GM18858 (cell line): Measurements from ENCODE around the gene CHMP5.

Experiments
- ATAC-seq: cut with Tn5 transposase; IDR thresholded peaks from one replicate; pipeline ENCODE4 v1.9.1; 2021; ENCODE audit not compliant: unreplicated experiment

The CHMP5 gene

DNA sequence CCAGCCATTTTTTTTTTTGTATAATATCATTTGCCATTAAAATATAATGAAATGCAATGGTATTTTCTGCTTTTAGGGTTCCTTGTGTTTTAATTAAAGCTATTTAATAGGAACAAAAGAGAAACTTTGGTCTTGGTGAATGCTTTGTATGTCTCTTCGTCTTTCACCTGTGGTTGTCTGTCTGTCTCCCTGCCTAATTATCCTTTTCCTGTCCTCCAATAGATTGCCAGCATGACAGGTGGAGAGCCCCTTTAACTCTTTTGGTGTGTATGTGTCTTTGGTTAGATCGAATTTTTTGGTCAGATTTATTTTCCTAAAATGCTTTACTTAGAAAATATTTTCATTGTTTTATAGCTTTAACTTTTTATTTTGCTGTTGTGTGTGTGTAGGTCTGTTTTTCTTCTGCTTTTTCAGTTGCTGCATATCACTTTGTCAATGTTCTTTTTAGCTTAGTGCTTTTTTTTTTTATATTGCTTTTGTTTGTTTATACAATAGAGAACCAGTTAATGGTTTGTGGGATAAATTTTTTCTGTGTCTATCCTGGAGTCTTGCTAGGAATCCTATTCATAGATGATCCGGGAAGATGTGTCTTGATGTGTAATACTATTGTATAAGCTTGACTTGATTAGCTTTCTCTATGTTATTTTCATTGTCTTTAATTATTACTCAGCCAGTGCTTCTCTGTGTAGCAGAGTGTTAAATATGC is 8.6 kb downstream of the CHMP5 start:
- ATAC-seq, result no peak

DNA sequence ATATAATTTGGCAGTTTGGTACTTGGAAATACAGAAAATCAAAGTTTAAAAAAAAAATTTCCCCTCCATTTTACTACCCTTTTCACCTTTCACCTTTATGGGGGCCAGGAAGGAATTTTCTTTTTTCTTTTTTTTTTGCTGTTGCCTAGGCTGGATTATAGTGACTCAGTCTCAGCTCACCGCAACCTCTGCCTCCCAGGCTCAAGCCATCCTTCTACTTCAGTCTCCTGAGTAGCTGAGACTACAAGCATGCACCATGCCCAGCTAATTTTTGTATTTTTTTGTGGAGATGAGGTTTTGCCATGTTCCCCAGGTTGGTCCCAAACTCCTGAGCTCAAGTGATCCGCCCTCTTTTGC is 9.1 kb downstream of the CHMP5 start:
- ATAC-seq, result no peak

DNA sequence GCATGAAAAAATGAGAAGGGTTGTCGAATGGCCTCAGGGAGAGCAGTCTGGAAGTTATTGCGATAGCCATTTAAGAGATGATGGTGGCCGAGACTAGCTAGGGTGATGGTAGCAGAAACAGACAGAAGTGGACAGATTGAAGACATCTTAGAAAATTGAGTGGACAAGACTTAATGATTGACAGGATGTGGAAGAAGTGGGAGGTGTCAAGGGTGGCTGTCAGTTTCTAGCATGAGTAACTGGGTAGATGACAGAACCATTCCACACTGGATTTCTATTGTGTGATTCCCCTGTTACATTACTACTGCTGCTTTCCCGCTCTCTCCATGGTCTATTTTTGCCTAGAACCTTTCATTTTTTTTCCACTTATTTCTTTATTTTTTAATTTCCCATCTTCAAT is 12.6 kb downstream of the CHMP5 start:
- ATAC-seq, result no peak

DNA sequence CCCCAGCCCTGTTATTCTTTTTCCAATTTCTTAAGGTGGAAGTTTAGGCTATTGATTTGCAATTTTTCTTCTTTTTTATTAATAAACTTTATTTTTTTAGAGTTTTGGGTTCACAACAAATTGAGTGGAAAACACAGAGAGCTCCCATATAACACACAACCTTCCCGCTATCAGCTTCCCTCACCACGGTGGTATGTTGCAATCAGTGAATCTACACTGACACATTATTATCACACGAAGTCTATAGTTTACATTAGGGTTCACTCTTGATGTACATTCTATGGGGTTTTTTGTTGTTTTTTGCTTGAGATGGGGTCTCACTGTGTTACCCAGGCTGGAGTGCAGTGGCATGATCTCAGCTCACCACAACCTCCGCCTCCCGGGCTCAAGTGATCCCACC is 20.7 kb downstream of the CHMP5 start:
- no peak for ATAC-seq

DNA sequence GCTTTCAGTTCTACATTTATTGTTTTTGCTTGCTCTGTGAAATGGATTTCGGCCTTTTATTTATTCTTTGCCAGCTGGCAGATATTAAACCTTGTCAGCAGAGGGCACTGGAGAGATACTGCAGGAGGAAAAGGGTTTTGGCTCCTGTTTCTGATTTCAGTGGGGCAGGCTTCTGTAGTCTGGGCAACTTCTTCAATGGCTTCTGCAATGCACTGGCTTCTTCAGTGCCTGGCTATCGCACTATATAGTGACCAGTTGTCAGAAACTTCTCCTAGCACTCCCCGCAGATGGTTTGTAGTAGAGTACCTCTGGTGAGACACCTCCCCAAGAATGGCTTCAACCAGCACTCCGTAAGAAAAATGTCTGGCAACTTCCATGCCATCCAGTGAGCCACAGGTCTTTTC is 22.2 kb downstream of the CHMP5 start:
- no peak for ATAC-seq

DNA sequence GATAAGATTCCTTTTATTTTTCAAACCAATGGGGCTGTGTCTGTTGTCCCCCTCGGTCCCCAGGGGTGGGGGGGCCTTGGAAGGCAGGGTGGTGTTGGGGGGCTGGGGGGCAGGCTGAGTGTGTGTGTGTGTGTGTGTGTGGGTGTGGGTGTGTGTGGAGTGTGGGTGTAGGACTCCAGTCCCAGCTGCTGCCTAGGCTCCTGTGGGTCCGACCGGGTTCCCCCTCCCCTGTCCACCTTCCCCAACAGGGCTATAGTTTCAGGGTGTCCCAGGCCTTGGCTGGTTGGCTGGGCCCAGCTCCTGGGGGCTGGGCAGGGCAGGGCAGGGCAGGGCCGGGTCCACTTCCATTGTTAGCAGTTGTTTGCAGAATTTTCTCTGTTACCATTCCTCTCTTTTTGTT is 23.4 kb downstream of the CHMP5 start:
- ATAC-seq, result no peak

DNA sequence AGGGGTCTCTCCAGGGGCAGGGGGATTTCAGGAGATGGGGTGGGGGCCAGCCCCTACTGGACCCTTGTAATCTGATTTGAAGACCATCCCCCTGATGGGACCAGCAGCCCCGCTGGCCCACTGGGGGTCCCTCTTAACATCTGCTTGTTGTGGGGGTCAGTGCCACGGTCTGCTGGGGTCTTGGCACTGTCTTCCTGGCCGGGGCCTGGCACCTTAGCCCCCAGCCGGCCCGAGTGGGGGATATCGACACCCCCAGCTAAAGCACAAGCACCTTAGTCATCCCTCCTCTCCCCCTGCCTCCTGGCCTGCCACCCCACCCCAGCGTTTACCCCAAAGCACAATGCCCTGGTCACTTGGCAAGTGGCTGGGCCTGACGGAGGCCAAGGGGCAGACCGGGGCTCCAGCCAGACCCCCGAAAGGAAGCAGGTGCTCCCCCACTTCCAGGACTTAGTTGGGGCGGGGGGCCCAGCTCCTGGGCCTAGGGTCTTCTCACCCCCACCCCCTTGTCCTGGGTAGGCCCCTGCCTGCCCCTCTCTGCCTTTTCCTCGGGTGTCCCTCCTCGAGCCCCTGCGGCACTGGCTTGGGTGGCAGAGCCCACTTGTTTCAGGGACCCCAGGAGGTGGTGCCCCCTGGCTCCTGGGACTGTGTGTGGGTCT is 24.1 kb downstream of the CHMP5 start:
- no peak for ATAC-seq

DNA sequence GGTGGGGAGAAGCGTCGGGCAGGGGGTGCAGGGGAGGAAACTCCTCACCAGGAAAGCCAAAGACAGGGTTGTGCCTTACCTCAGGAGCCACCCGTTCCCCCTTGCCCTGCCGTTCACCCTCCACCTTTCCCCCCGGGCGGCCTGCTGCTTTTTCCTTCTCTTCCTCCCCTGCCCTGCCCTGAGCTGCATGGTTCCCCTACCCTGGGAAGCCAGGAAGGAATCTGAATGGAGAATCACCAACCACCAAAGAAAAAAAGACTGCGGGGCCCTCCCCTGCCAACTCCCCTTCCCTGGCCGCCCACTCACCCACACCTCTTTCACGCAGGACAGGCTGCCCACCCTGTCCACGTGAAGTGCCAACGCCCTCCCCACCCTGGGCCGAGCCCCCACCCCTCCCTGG is 24.6 kb downstream of the CHMP5 start:
- ATAC-seq, result no peak

DNA sequence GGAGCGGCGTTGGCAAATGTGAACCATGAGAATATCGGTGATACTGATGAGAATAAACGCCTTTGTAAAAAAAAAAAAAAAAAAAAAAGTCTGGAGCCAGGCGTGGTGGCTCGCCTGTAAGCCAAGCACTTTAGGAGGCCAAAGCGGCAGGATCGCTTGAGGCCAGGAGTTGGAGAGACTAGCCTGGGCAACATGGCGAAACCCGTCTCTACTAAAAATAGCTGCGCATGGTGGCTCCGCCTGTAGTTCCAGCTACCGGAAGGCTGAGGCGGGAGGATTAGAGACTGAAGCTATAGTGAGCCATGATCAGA is 25.0 kb downstream of the CHMP5 start:
- no peak for ATAC-seq

DNA sequence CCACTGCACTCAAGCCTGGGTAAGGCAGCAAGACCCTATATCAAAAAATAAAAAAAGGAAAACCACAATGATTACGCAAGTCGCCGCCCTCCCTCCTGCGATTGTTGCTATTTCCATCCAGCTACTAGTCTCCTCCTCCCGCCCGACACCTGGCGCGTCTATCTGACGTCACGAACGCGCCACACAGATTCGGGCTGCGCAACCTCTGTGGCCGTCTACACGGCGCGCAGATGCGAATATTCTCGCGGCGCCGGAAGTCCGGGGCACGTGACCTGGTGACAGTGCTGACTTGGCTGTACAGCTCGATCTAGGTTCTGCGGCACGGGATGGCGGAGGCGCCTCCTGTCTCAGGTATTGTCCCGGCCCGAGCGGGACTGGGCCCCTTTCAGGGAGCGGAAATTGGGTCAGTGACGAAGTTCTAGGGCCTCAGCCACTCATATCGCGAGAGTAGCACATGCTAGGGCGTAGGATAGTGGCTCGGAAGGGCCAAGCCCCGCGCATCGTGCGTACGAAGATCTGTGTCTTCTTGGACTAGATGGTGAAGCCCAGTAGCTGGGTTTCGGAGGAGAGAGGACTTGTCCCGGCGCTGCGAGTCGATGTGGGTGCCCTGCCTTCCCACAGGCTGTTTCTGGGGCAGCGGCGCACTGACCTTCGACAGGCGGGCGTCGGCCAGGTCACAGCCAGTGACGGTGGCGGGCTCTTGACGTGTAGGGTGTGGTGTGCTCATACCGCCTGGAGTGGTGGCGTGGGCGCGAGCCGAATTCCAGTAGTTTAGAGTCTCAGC is 25.6 kb downstream of the CHMP5 start, which contains the start of gene NFX1:
NFX1 (plus strand) TSS at position 270 of the 784 bp plus-strand sequence; CDS start at position 327, 57 bp downstream.
- ATAC-seq, result peak; percentile 77

DNA sequence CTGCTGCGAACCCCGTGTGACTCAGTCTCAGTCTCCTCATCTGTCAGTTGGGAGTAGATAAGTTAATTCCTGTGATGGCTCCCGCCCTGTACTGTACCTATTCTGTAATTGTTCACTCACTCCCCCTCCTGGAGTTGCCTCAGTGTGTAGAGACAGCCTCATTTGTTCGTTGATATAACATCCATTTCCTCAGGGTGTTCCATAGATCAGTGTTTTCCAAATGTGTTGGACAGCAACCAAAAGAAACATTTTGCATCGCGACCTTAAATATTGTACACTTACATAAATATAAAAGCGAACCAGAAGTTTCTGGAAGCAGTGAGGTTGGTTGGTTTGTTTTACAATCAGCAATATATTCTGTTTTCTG is 26.2 kb downstream of the CHMP5 start:
- no peak for ATAC-seq

DNA sequence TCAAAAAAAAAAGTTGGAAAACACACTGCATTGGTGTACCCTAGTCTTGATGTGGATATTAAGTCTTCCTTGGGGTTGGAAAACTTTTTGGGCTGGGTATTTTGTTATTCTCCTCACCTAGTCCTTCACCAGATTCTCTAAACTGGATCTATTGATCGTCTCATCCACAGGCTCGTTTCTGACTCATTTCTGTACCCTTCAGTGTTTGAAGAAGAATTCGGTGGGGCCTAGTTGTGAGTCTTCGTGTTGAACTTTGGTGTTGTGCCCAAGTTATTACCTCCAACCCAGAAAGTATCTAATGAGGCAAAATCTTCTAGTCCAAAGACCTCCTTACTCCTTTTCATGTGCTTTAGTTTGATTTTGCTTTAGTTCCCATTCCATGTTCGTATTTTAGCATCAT is 27.1 kb downstream of the CHMP5 start:
- no peak for ATAC-seq

DNA sequence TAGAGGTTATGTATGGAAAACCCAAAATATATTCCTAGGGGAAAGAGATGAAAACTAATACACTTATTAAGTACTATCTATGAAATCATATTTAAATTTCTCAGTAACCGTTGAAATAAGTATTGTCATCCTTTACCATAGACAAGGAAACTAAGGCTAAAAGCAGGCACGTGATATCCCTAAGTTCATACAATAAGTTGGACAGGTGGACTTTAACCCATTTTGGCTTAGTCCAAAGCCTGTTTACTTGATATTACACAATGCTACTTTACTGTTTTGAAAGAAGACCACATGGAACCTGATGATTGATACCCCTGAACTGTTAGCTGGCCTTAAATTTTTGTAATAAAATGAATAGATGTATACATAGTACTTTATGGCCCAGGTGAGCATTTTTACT is 28.9 kb downstream of the CHMP5 start:
- no peak for ATAC-seq

DNA sequence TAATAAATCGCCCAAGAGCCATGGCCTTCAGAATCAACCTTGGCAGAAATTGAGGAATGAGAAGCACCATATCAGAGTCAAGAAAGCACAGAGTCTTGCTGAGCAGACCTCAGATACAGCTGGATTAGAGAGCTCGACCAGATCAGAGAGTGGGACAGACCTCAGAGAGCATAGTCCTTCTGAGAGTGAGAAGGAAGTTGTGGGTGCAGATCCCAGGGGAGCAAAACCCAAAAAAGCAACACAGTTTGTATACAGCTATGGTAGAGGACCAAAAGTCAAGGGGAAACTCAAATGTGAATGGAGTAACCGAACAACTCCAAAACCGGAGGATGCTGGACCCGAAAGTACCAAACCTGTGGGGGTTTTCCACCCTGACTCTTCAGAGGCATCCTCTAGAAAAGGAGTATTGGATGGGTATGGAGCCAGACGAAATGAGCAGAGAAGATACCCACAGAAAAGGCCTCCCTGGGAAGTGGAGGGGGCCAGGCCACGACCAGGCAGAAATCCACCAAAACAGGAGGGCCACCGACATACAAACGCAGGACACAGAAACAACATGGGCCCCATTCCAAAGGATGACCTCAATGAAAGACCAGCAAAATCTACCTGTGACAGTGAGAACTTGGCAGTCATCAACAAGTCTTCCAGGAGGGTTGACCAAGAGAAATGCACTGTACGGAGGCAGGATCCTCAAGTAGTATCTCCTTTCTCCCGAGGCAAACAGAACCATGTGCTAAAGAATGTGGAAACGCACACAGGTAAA is 30.0 kb downstream of the CHMP5 start:
- ATAC-seq, result no peak

DNA sequence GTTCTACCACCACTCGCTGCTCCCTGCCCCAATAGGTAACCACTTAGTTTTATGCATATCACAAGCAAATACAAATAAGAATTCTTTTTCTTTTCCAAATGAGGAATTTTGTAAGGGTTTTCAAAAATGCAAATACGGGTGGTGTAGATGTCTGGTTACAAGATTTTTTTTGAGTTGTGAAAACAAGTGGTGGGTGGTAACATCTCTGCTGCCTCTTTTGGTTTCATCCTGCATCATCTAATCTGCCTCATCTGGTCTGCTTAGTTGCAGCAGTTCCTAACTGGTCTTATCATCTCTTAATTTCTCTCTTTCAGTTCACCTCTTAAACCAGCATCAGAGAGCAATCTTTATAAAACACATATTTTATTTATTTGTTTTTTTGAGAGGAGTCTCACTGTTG is 30.7 kb downstream of the CHMP5 start:
- peak; percentile 42 for ATAC-seq

DNA sequence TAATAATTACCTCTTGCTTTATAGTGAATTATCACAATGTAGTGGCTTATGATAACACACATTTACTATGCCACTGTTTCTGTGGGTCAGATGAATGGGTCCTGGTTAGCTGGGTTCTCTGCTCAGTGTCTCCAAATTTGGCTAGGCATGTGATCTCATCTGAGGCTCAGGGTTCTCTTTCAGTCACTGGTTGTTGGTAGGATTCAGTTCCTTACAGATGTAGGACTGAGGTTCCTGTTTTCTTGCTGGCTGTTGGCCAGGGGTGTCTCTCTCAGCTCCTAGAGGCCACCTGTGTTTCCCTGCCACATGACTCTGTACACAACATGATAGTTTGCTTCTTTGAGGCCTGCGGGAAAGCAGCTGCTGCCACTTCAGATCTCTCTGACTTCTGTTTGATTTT is 32.6 kb downstream of the CHMP5 start:
- peak; percentile 93 for ATAC-seq

DNA sequence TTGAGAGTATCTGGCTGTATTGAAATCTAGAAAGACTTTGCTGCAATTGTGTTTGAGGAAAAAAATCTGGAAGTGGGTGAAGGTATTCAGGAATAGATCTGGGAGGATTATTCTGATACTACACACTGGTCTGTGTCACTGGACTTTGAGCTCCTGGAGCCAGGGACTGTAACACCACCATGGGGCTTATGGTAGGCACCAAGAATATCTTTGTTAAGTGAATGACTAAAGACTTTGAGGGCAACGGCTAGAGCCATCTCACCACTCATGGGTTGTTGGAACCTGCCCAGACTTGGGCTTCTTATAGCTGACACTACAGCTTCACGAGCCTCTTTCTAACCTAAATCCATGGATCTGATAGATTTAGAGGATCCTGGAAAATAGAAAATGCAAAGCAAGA is 35.7 kb downstream of the CHMP5 start:
- ATAC-seq, result no peak

DNA sequence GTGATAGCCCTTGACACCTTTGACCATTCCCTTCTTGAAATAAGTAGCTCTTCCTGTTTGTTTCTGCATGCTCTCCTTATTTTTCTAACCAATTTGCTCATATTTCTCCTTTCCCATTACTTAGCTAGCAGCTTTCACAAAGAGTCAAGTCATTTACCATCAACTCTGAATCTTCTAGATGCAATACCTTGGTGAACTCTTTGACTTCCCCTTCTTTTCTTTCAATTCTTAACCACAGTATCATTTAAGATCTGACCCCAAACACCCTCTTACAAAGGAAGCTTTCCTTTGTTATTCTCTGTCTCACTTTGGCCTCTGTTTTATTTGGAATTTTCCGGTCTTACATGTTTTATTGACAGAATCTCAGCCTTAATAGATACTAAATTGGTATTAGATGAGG is 39.5 kb downstream of the CHMP5 start:
- no peak for ATAC-seq

DNA sequence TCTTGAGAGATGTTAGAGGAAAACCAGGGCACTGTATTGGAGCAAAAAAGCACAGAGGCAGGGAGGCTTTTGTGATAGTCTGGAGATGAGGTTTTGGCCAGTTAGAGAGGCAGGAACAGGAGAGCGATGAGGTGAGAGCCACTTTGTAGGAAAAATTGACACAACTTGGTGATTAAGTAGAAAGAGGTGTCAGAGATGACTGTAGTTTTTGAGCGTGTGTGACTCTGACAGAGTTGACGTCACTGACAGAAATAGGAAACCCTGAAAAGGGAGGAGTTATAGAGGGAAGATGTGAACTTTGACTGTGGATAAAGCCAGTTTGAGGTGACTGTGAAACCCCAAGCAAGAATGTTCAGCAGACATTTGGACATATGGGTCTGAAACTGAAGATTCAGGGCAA is 41.2 kb downstream of the CHMP5 start:
- ATAC-seq, result no peak

DNA sequence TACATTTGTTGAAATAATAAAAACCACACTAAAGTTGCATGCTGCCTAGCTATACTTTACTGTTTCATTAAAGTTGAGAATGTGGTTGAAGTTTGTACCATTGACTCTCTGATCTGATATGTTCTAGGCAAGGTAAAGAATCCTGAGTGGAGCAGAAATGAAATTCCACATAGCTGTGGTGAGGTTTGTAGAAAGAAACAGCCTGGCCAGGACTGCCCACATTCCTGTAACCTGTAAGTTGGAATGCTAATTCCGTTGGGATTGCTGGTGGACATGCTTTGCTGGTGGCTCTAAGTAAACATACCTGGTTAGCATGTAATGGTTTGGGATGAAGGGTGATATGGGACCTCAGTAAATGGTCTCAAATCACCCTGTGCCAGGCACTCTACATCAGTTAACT is 42.2 kb downstream of the CHMP5 start:
- no peak for ATAC-seq

DNA sequence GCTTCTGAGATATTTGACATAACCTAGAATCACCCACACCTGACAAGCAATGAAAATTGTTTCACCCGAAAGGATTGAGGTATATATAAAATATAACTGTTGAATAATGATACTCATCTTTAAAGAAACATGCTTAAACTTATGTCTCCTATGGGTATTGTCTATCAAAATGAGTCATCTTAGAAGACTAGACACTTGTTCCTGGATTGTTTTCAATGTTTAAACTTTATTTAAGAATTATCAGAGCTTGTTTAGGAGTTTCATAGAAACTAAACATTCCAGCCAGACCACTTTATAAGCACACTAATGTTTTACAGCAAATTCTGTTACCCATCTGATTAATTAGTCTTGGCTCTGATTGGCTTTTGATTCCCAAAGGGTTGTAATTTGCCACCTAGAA is 45.1 kb downstream of the CHMP5 start:
- no peak for ATAC-seq

DNA sequence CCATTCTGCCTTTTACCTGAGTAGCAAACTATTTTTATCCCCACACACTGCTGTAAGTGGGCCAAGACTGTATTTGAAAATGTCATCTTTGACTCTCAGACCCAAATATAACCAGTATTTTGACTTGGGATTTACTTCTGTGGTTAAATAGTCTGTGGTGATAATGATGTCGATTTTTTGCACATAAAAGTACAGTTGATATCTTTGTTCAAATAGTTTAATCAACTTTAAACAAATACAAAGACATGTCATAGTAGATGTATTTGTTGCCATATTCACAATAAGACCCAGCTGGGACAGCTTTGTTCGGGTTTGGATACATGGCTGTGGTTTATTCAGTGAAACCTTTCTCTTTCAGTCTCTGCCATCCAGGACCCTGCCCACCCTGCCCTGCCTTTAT is 45.9 kb downstream of the CHMP5 start:
- ATAC-seq, result no peak
